ENCODE results near the gene SLC9A5. TPM values are rescaled to one million over a fixed set of nuclear protein-coding genes. Genes with fewer than 3 reads are reported as not detected.

Gene SLC9A5
- 3.4 and 4.2 TPM in 2 replicates for total RNA-seq

GRCh38 chr16:67248401-67249177, at the start of gene SLC9A5:
Gene SLC9A5, plus strand, starts transcription at chr16:67248979. Its CDS starts 36 bp downstream, at chr16:67249015.

GRCh38 chr16:67199011-67199807, 49.6 kb upstream of the SLC9A5 start, which contains the start of gene ELMO3:
Gene ELMO3, plus strand, starts transcription at chr16:67199131. Its CDS starts 196 bp downstream, at chr16:67199327.

GRCh38 chr16:67226804-67227566, 21.8 kb upstream of the SLC9A5 start, which contains the start of gene TMEM208:
Gene TMEM208, plus strand, starts transcription at chr16:67227130. Its CDS starts 89 bp downstream, at chr16:67227219.

GRCh38 chr16:67247192-67248072, 1.3 kb upstream of the SLC9A5 start, which contains the start of gene FHOD1:
Gene FHOD1, minus strand, starts transcription at chr16:67247481. Its CDS starts 71 bp downstream, at chr16:67247410.

GRCh38 chr16:67279296-67280089, 30.7 kb downstream of the SLC9A5 start, which contains the start of gene PLEKHG4:
Gene PLEKHG4, plus strand, starts transcription at chr16:67279532. Its CDS starts 513 bp downstream, at chr16:67280045.

Other genes with a start within 250 kb of the SLC9A5 start
- gene CBFB, start 219.8 kb upstream of the SLC9A5 start, total RNA-seq = 57.0 and 57.7 TPM in 2 replicates
- 20.0 and 22.0 TPM in 2 replicates for gene PHAF1, start 139.0 kb upstream of the SLC9A5 start, total RNA-seq
- 47.2 and 55.1 TPM in 2 replicates for gene B3GNT9, start 98.0 kb upstream of the SLC9A5 start, total RNA-seq
- gene TRADD, start 89.1 kb upstream of the SLC9A5 start, total RNA-seq = 18.2 and 18.9 TPM in 2 replicates
- gene FBXL8, start 89.0 kb upstream of the SLC9A5 start, total RNA-seq = 11.9 and 12.8 TPM in 2 replicates
- gene HSF4, start 84.2 kb upstream of the SLC9A5 start, total RNA-seq = 12.1 and 23.0 TPM in 2 replicates
- 42.4 and 43.0 TPM in 2 replicates for gene NOL3, start 78.4 kb upstream of the SLC9A5 start, total RNA-seq
- gene MATCAP1, start 65.0 kb upstream of the SLC9A5 start, total RNA-seq = 16.9 and 20.5 TPM in 2 replicates
- 0.13 TPM in 1 of 2 replicates, not detected in the other for gene EXOC3L1, start 58.8 kb upstream of the SLC9A5 start, total RNA-seq
- 44.6 and 64.7 TPM in 2 replicates for gene E2F4, start 56.8 kb upstream of the SLC9A5 start, total RNA-seq
- gene ELMO3, start 49.8 kb upstream of the SLC9A5 start, total RNA-seq = 0.26 and 0.76 TPM in 2 replicates
- 25.4 and 28.7 TPM in 2 replicates for gene TMEM208, start 21.8 kb upstream of the SLC9A5 start, total RNA-seq
- 20.7 and 36.2 TPM in 2 replicates for gene FHOD1, start 1.5 kb upstream of the SLC9A5 start, total RNA-seq
- gene PLEKHG4, start 30.6 kb downstream of the SLC9A5 start, total RNA-seq = 34.1 and 51.4 TPM in 2 replicates
- gene KCTD19, start 77.8 kb downstream of the SLC9A5 start, total RNA-seq = under 0.01 and 0.03 TPM in 2 replicates
- gene LRRC36, start 77.8 kb downstream of the SLC9A5 start, total RNA-seq = 0.17 TPM in 1 of 2 replicates, not detected in the other
- gene TPPP3, start 144.5 kb downstream of the SLC9A5 start, total RNA-seq = 1.2 and 1.6 TPM in 2 replicates
- 8.1 and 10.5 TPM in 2 replicates for gene ZDHHC1, start 167.5 kb downstream of the SLC9A5 start, total RNA-seq
- gene HSD11B2, start 182.1 kb downstream of the SLC9A5 start, total RNA-seq = 0.20 TPM in 1 of 2 replicates, not detected in the other
- gene ATP6V0D1, start 232.2 kb downstream of the SLC9A5 start, total RNA-seq = 100 and 107 TPM in 2 replicates
- gene AGRP, start 234.6 kb downstream of the SLC9A5 start, total RNA-seq = not detected in 2 replicates

Data from smooth muscle cell of the pulmonary artery (primary cell).